RWPE2 (cell line): ENCODE data around the gene RNF111.

Experiments used
- ATAC-seq: fragments of 200-7000 bp; cut with Tn5 transposase; 3 replicates; pipeline ENCODE4 v1.9.1; 2021; ENCODE audit warnings: low read depth
- DNase-seq: peaks from one replicate; pipeline ENCODE4 v3.0.0-alpha.2; 2020; ENCODE audit warnings: low spot score
- H3K27ac ChIP-seq: fragments of 450-650 bp; 2 replicates; pipeline ENCODE4 v1.5.1; 2017; ENCODE audit warnings: mild to moderate bottlenecking; ENCODE audit not compliant: poor library complexity, severe bottlenecking
- H3K27me3 ChIP-seq: fragments of 250-450 bp; sonication (Bioruptor Pico); 2 replicates; pipeline ENCODE4 v1.5.1; 2021; ENCODE audit warnings: mild to moderate bottlenecking, moderate library complexity; ENCODE audit not compliant: insufficient read depth, poor library complexity, severe bottlenecking
- H3K36me3 ChIP-seq: fragments of 250-450 bp; sonication (Bioruptor Pico); 2 replicates; pipeline ENCODE4 v1.5.1; 2020; ENCODE audit warnings: low read depth, mild to moderate bottlenecking, moderate library complexity
- H3K4me1 ChIP-seq: fragments of 250-450 bp; sonication (Bioruptor Pico); 2 replicates; pipeline ENCODE4 v1.5.1; 2021; ENCODE audit warnings: mild to moderate bottlenecking, moderate library complexity; ENCODE audit not compliant: insufficient read depth, poor library complexity, severe bottlenecking
- H3K4me3 ChIP-seq: fragments of 250-450 bp; sonication (Bioruptor Pico); 2 replicates; pipeline ENCODE4 v1.5.1; 2021; ENCODE audit warnings: mild to moderate bottlenecking, moderate library complexity; ENCODE audit not compliant: severe bottlenecking
- H3K9me3 ChIP-seq: fragments of 250-450 bp; sonication (Bioruptor Pico); 2 replicates; pipeline ENCODE4 v1.5.1; 2021; ENCODE audit warnings: mild to moderate bottlenecking, moderate library complexity; ENCODE audit not compliant: severe bottlenecking
- TF ChIP-seq, protein P1 (sequence below): fragments of 450-650 bp; IDR thresholded peaks from one replicate; pipeline ENCODE4 v1.5.1; 2017; ENCODE audit warnings: mild to moderate bottlenecking, moderate library complexity; ENCODE audit not compliant: poor library complexity, severe bottlenecking

Gene RNF111

DNA sequence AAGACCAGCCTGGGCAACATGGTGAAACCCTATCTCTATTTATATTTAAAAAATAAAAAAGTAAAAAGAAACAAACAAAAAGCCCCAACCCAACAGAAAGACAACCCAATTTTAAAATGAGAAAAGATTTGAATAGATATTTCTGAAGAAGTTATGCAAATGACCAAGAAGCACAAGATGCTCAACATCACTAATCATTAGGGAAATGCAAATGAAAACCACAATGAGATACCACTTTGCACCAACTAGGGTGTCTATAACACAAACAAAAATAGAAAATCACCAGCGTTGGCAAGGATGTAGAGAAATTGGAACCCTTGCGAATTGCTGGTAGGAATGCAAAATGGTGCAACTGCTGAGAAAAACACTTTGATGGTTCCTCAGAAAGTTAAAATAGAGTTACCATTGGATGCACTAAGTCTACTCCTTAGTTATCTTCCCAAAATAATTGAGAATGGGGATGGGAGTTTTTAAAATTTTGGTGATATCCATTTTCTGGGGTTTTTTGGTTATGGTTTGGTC, 71.7 kb downstream of the RNF111 start:
- Histone ChIP-seq H3K4me3 (no peak overlapping the region), H3K9me3 (no peaks in the 10 kb centered on the region), H3K36me3 (peaks cover 96% of the 10 kb centered on the region), H3K27me3 (no peaks in the 10 kb centered on the region), H3K27ac (no peak overlapping the region), H3K4me1 (no peaks in the 10 kb centered on the region)
- DNase-seq (no peak), ATAC-seq (no peak)
- TF ChIP-seq, protein P1, sequence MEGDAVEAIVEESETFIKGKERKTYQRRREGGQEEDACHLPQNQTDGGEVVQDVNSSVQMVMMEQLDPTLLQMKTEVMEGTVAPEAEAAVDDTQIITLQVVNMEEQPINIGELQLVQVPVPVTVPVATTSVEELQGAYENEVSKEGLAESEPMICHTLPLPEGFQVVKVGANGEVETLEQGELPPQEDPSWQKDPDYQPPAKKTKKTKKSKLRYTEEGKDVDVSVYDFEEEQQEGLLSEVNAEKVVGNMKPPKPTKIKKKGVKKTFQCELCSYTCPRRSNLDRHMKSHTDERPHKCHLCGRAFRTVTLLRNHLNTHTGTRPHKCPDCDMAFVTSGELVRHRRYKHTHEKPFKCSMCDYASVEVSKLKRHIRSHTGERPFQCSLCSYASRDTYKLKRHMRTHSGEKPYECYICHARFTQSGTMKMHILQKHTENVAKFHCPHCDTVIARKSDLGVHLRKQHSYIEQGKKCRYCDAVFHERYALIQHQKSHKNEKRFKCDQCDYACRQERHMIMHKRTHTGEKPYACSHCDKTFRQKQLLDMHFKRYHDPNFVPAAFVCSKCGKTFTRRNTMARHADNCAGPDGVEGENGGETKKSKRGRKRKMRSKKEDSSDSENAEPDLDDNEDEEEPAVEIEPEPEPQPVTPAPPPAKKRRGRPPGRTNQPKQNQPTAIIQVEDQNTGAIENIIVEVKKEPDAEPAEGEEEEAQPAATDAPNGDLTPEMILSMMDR: no peak

DNA sequence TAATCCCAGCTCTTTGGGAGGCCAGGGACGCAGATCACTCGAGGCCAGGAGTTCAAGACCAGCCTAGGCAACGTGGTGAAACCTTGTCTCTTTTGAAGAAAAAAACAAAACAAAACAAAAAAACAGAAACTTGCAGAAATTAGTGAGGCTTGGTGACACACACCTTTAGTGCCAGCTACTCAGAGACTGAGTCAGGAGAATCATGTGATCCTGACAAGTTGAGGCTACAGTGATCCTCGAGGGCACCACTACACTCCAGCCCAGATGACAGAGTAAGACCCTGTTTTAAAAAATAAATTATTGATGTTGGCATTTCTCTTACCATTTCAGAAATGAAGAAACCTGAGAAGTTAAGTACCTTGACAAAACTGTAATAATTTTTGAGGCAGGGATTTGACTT, 72.9 kb downstream of the RNF111 start:
- no peak for DNase-seq
- H3K4me3 ChIP-seq: no peak overlapping the region
- TF ChIP-seq, protein P1: no peak
- no peaks in the 10 kb centered on the region for H3K4me1 ChIP-seq
- no peak overlapping the region for H3K27ac ChIP-seq
- no peak for ATAC-seq
- H3K36me3 ChIP-seq: peaks cover 89% of the 10 kb centered on the region
- no peaks in the 10 kb centered on the region for H3K9me3 ChIP-seq
- no peaks in the 10 kb centered on the region for H3K27me3 ChIP-seq

DNA sequence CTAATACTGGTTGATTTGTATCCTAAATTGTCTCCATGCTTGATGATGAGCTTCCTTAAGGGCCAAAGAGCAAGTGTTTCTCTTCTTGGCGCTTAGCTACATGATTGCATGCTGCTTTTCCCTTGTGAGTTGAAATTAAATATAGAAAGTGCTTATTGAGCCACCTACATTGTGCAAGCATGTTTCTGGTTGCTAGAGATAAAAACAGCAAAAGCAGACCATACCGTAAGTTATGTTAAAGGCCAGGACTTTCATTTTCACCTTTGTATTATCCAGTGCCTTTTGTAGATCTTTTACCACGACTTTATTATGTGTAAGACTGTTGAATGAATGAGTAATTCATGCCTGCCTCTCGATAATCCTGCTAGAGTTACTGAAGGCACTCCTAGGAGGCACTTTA, 75.6 kb downstream of the RNF111 start:
- peaks cover 90% of the 10 kb centered on the region for H3K36me3 ChIP-seq

DNA sequence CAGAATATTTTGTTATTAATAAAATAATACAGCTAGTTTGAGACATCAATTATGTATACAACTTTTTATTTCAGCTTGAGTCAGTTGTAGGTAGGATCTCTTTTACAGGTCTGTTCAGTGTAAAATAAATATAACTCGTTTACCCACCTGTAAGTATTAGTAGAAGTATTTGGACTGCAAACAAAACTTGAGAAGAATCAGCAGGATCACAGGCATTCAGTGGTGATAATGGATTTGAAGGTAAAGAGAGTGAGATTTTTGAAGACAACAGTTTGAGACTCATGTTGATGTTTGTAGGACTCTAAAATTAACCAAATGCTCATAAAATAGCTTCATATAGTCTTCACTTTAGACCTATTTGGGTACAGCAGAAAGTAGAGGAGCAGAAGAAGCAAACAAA, 82.0 kb downstream of the RNF111 start:
- no peak for ATAC-seq
- Histone ChIP-seq H3K27me3 (no peaks in the 10 kb centered on the region), H3K4me1 (no peaks in the 10 kb centered on the region), H3K27ac (no peak overlapping the region), H3K4me3 (no peak overlapping the region), H3K9me3 (no peaks in the 10 kb centered on the region), H3K36me3 (peaks cover 65% of the 10 kb centered on the region)
- TF ChIP-seq, protein P1: no peak
- no peak for DNase-seq

More for the DNA sequence above, 75.6 kb downstream of the RNF111 start:
- no peak for ATAC-seq
- Histone ChIP-seq H3K4me1 (no peaks in the 10 kb centered on the region), H3K27ac (no peak overlapping the region), H3K27me3 (no peaks in the 10 kb centered on the region), H3K4me3 (no peak overlapping the region), H3K9me3 (no peaks in the 10 kb centered on the region)
- TF ChIP-seq, protein P1: no peak
- no peak for DNase-seq

DNA sequence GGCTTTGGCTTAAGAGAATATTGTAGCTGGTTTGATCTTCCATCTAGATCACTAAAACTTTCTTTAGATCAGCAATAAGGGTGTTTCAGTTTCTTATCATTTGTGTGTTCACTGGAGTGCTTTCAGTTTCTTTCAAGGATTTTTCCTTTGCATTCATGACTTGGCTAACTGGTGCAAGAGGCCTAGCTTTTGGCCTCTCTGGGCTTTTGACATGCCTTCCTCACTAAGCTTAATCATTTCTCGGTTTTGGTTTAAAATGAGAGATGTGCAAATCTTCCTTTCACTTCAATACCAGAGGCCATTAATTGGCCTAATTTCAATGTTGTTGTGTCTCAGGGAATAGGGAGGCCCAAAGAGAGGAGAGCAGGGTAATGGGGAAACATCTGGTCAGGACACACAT, 87.1 kb downstream of the RNF111 start:
- DNase-seq (no peak), ATAC-seq (no peak)
- H3K4me3 ChIP-seq: no peak overlapping the region
- H3K4me1 ChIP-seq: no peaks in the 10 kb centered on the region
- no peak overlapping the region for H3K27ac ChIP-seq
- TF ChIP-seq, protein P1: no peak
- H3K36me3 ChIP-seq: peaks cover 66% of the 10 kb centered on the region
- H3K27me3 ChIP-seq: no peaks in the 10 kb centered on the region
- H3K9me3 ChIP-seq: no peaks in the 10 kb centered on the region
